ENCODE measurements around the gene TSPO.
"Not testable (repeated sequence)": the region's sequence is repeated elsewhere in the genome, so short reads cannot be mapped to it uniquely, and the experiment has no call there.

Gene TSPO

GRCh38 chr22:43131773-43132501 lies 19.4 kb upstream of the TSPO start:
- no peak for DNase-seq

DNA sequence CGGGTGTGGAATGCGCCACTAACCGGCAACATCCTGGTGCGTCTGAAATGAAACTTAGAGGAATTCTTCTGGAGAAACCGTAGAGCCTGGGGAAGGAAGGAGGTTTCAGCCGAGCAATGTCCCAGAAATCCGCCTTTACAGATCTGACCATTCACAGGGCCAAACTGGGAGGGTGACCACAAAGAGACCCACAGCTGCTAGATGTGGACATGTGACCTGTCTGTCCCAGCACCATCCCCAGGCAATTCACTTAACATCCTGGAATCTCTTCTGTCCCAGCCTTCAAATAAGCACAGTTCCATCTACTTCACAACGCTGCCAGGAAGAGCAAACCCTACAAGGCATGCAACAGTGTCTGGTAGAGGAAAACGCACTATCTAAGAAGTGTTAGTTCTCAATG lies 18.0 kb upstream of the TSPO start:
- DNase-seq, result no peak

DNA sequence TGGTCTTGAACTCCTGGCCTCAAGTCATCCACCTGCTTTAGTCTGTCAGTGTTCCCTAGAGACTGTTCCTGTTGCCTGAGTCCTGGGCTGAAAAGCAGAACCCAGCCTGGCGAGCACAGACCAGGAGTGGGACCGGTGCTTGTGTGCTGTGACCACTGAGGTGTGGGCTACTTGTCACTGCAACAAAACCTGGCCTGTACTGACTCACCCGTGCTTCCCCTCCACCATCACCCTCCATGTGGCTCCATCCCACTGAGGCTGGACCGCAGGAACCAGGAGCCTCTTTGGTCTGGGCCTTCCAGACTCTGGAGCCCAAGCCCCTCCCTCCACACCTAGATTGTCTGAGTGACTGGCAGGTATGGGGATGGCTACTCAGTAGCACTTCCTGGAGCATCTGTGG lies 16.8 kb upstream of the TSPO start:
- DNase-seq, result no peak

- no peak for DNase-seq
Observed at GRCh38 chr22:43135565-43135964, 15.8 kb upstream of the TSPO start.

- DNase-seq, result peak; percentile 35
Observed at GRCh38 chr22:43136255-43136654, 15.1 kb upstream of the TSPO start.

DNA sequence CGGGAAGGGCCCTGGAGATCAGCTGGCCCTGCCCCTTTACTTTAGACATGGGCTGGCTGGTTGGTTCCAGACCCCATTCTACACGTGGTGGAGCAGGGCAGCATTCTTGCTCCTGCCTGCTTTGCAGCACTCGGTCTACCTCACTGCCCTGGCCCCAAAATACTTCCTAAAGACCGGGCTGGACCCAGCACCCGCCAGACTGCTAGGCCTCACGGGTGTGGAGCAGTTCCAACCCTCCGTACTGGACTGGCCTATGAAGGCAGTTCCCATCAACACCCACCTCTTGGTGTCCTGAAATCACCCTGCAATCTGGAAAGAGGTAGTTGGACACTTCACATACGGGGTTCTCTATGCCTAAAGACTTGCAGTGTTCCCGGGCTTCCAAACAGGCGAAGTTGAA lies 14.6 kb upstream of the TSPO start:
- no peak for DNase-seq

- DNase-seq, result peak; percentile 85
Observed at GRCh38 chr22:43142880-43143562, 8.3 kb upstream of the TSPO start, which contains the start of gene MCAT. TSS of gene MCAT (minus strand) at chr22:43143398. CDS start at chr22:43143348, 50 bp downstream.

DNA sequence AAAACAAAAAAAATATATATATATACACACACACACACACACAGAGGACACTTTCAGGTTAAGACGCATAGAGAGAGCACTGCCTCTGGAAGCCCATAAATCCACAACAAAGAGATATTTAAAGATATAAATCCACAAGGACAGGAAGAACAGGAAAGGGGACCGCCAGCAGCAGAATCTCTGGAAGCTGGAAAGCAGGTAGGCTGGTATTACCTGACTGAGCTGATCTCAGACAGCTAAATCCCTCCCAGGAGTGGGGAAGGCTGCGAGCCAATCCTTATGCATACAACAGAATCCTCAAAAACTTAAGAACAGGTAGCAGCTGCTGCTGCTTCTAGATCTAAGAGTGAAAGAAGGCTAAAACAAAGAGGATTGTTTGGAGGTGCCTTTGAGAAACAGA lies 6.4 kb upstream of the TSPO start:
- no peak for DNase-seq

DNA sequence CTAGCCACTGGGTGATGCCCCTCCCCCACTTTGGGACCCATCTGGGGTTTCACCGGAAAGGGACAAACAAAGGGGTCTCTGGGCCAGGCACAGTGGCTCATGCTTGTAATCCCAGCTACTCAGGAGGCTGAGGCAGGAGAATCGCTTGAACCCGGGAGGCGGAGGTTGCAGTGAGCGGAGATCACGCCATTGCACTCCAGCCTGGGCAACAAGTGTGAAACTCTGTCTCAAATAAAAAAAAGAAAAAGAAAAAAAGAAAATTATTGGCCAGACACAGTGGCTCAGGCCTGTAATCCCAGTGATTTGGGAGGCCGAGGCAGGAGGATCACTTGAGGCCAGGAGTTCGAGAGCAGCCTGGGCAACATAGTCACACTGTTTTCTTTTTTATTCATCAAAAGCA lies 6.0 kb upstream of the TSPO start:
- not testable (repeated sequence) for DNase-seq

DNA sequence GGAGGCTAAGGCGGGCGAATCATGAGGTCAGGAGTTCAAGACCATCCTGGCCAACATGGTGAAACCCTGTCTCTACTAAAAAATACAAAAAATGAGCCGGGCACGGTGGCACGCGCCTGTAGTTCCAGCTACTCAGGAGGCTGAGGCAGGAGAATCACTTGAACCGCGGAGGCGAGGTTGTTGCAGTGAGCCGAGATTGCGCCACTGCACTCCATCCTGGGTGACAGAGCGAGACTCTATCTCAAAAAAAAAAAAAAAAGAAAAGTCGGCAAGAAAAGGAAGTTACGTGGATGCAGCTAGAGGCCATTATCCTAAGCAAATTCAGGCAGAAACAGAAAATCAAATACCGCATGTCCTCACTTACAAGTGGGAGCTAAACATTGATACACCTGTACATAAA lies 5.0 kb upstream of the TSPO start:
- not testable (repeated sequence) for DNase-seq

DNA sequence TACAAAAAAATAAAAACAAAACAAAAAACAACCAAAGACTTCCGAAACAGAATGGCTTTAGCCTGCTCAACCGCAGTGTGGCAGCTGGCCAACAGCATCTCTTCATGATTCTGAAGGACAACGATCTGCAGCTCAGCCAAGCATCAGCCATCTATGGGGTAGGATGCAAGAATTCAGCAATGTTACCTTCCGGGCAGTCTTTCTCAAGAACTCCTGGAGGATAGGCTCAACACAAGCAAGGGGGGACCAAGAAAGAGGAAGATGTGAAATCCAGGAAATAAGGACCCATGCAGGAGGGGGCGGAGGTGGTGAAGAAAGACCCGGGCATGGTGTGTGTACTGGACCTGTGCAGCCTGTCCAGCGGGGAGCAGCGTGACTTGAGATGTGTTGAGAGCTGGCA lies 3.5 kb upstream of the TSPO start:
- DNase-seq, result no peak

DNA sequence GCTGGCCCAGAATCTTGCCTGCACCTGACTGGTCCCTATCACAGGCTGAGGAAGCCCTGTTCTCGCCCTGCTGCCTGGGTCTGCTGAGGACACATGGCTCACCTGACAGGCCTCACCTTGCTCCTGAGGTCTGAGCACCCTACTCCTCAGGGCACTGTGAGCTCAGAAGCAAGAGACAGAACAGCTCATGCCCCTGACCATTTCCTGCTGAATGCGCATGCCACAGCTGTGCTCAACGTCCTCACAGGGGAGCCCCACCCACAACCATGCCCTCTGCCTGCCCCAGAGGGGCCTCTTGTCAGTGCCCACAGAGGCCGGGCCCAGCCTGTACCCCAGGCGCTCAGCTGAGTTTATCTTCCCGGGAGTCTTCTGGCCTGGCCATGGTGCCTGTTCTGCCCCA lies 2.8 kb upstream of the TSPO start:
- DNase-seq, result no peak

GRCh38 chr22:43150731-43151206 lies 590 bp upstream of the TSPO start:
- DNase-seq, result no peak

DNA sequence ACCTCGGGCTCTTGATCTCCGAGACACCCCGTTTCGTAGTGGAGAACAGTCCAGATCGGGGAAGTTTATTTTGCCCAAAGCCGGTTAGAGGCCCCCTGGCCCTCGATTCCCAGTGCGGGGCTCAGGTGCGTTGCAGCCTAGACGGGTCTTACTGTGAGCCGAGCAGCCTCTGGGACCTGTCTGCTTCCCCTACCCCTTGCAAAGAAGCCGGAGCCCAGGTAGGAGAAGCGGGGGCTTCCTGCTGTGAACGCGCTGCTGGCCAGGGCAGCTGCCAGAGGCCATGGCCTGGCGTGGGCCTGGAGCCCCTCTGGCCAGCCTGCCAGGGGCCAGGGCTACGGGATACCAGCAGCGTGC lies 621 bp downstream of the TSPO start:
- DNase-seq, result no peak

DNA sequence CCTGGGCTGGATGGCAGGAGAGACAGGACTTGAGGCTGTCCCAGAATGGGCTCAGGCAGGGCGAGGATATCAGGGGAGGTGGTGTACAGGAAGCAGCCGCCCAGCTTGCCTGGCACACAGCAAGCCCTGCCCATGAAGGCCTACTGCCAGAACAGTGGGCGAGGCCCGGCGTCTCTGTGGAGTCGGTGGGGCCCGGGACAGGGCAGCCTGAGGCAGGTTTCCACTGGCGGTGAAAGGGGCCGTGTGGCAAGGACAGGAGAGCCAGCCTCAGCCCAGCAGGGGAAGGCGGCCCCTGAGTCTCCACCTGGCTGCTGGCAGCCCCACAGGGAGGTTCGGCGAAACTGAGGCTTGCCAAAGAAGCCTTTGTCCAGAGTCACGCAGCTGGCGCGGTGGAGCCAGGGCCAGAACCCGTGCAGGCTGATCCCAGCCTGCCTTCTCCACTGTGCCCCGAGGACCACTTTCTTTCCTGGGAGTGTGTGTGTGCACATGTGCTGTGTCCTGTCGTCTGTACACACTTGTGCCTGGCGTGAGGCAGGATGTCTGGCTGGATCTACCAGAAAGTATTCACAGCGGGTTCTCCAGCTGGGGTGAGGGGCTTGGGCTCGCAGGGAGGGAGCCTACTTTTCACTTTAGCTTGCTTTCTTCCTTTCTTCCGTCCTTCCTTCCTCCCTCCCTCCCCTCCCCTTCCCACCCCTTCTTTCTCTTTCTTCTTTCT lies 1.2 kb downstream of the TSPO start:
- peak; percentile 66 for DNase-seq

GRCh38 chr22:43153899-43154298 lies 2.5 kb downstream of the TSPO start:
- DNase-seq, result no peak

GRCh38 chr22:43154887-43155536 lies 3.7 kb downstream of the TSPO start:
- no peak for DNase-seq

GRCh38 chr22:43155789-43156188 lies 4.4 kb downstream of the TSPO start:
- no peak for DNase-seq

- DNase-seq, result no peak
Observed at GRCh38 chr22:43156413-43156812, 5.1 kb downstream of the TSPO start.

GRCh38 chr22:43157874-43158546 lies 6.7 kb downstream of the TSPO start:
- DNase-seq, result no peak

- no peak for DNase-seq
Observed at GRCh38 chr22:43158778-43159483, 7.6 kb downstream of the TSPO start.
